Measurements from ENCODE around the gene CADPS. TPM values are rescaled to one million over a fixed set of nuclear protein-coding genes. Genes with fewer than 3 reads are reported as not detected.

Gene CADPS
- total RNA-seq, 4 donors from 2014 or later = 0.09 to 4.4 (median 1.6) TPM; not detected in 1

- ATAC-seq (ENCODE audit: low FRiP score) (no peak), DNase-seq (ENCODE audit: low spot score) (no peak)
- no peak for TF ChIP-seq CTCF (IDR thresholded peaks at IDR 0.05)
Observed at GRCh38 chr3:62815981-62816380, 59.2 kb downstream of the CADPS start.

GRCh38 chr3:62812631-62813030 lies 62.6 kb downstream of the CADPS start:
- ATAC-seq (ENCODE audit: low FRiP score) (no peak), DNase-seq (ENCODE audit: low spot score) (no peak)
- TF ChIP-seq CTCF (IDR thresholded peaks at IDR 0.05) = no peak

- no peak for TF ChIP-seq CTCF (IDR thresholded peaks at IDR 0.05)
- DNase-seq (ENCODE audit: low spot score) (no peak), ATAC-seq (ENCODE audit: low FRiP score) (no peak)
Observed at GRCh38 chr3:62811119-62811518, 64.1 kb downstream of the CADPS start.

- ATAC-seq (ENCODE audit: low FRiP score) (no peak), DNase-seq (ENCODE audit: low spot score) (no peak)
- TF ChIP-seq CTCF (IDR thresholded peaks at IDR 0.05) = no peak
Observed at GRCh38 chr3:62809369-62809768, 65.8 kb downstream of the CADPS start.

GRCh38 chr3:62805580-62806277 lies 69.5 kb downstream of the CADPS start:
- TF ChIP-seq CTCF (IDR thresholded peaks at IDR 0.05) = no peak
- DNase-seq (ENCODE audit: low spot score) (no peak), ATAC-seq (ENCODE audit: low FRiP score) (no peak)

GRCh38 chr3:62805106-62805505 lies 70.1 kb downstream of the CADPS start:
- ATAC-seq (ENCODE audit: low FRiP score) (no peak), DNase-seq (ENCODE audit: low spot score) (no peak)
- TF ChIP-seq CTCF (IDR thresholded peaks at IDR 0.05) = no peak

- DNase-seq (ENCODE audit: low spot score) (no peak), ATAC-seq (ENCODE audit: low FRiP score) (no peak)
- TF ChIP-seq CTCF (IDR thresholded peaks at IDR 0.05) = no peak
Observed at GRCh38 chr3:62803276-62803675, 71.9 kb downstream of the CADPS start.

All from omental fat pad (tissue), 4 donors.